ENCODE results near the gene NOTUM. TPM values are rescaled to one million over a fixed set of nuclear protein-coding genes. Genes with fewer than 3 reads are reported as not detected.

Gene NOTUM
- polyA plus RNA-seq, 2 of the 4 experiments (the other 2 are of a cell fraction): 0.06 to 0.92 TPM

- peaks cover 21% of the 10 kb centered on the region for H3K4me1 ChIP-seq
- H3K27ac ChIP-seq: no peak overlapping the region
- CTCF ChIA-PET: interaction anchor here (0.7 to 12.8 kb wide), 5 partner anchors 13 to 106 kb away, joined by 4 to 99 read pairs (median 5); partner anchors contain the start of genes DCXR and NOTUM
- POLR2A ChIA-PET: no interaction called here
- no peak overlapping the region for H3K4me2 ChIP-seq
- H3K9me3 ChIP-seq: no peaks in the 10 kb centered on the region
- H3K4me3 ChIP-seq: no peak overlapping the region
- DNase-seq (ENCODE audit: low read depth in 1 of 2, low spot score in 1 of 2) (no peak), ATAC-seq (no peak), FAIRE-seq (no peak)
- WGBS (ENCODE audit: missing lambda C conversion rate): 64% methylated on average over 12 of the region's 15 CpGs
- TF ChIP-seq JUN (IDR thresholded peaks at IDR 0.05) (peak in 1 of 2 experiments; percentile 28; a peak in 1 of 5 replicates), POLR2A (IDR thresholded peaks at IDR 0.05; ENCODE audit: low read length) (0 out of 2 replicates have a peak, but pooled peaks have one; percentile 8), HDAC2 (IDR thresholded peaks at IDR 0.05) (no peak), PBX3 (IDR thresholded peaks at IDR 0.05) (peak; percentile 61; the same call in 1 of the 2 replicates)
These were observed 29.2 kb downstream of the NOTUM start for GRCh38 chr17:81931557-81932332.

GRCh38 chr17:81931189-81931556, 29.8 kb downstream of the NOTUM start:
- DNase-seq (ENCODE audit: low read depth in 1 of 2, low spot score in 1 of 2): no peak
- ChIA-PET CTCF (interaction anchor here (1.3 to 12.8 kb wide), 5 partner anchors 23 to 106 kb away, joined by 4 to 99 read pairs (median 5); partner anchors contain the start of genes DCXR and NOTUM), POLR2A (no interaction called here)
- no peak overlapping the region for H3K4me2 ChIP-seq
- H3K4me1 ChIP-seq: peaks cover 17% of the 10 kb centered on the region
- 87% methylated on average over 13 of the region's 13 CpGs for WGBS (ENCODE audit: missing lambda C conversion rate)
- H3K9me3 ChIP-seq: no peaks in the 10 kb centered on the region
- no peak for ATAC-seq
- H3K27ac ChIP-seq: no peak overlapping the region
- no peak overlapping the region for H3K4me3 ChIP-seq
- no peak for FAIRE-seq
- no peak for TF ChIP-seq ZFP36 (IDR thresholded peaks at IDR 0.05; ENCODE audit: borderline replicate concordance, partially characterized antibody)
- no peak for TF ChIP-seq FOSB (CRISPR knock-in tag; IDR thresholded peaks at IDR 0.05)

- WGBS (ENCODE audit: missing lambda C conversion rate): 91% methylated on average over 18 of the region's 20 CpGs
- DNase-seq (ENCODE audit: low read depth in 1 of 2, low spot score in 1 of 2) (no peak), ATAC-seq (no peak), FAIRE-seq (no peak)
- POLR2A ChIA-PET: no interaction called here
- H3K9me3 ChIP-seq: no peaks in the 10 kb centered on the region
- H3K4me2 ChIP-seq: no peak overlapping the region
- no peak overlapping the region for H3K27ac ChIP-seq
- peaks cover 17% of the 10 kb centered on the region for H3K4me1 ChIP-seq
- TF ChIP-seq REST (IDR thresholded peaks at IDR 0.05) (peak; percentile 88), JUN (IDR thresholded peaks at IDR 0.05) (no peak)
- H3K4me3 ChIP-seq: no peak overlapping the region
- CTCF ChIA-PET: interaction anchor here (1.0 to 12.8 kb wide), 10 partner anchors 9 to 196 kb away, joined by 4 to 99 read pairs (median 5); partner anchors contain the start of genes DCXR and NOTUM
These were observed 30.6 kb downstream of the NOTUM start for GRCh38 chr17:81930142-81931125.

- no peak for ATAC-seq
- H3K9me3 ChIP-seq: no peaks in the 10 kb centered on the region
- H3K4me2 ChIP-seq: peak overlapping the region; percentile 83
- 91% methylated on average over 28 of the region's 31 CpGs for WGBS (ENCODE audit: missing lambda C conversion rate)
- DNase-seq (ENCODE audit: low read depth in 1 of 2, low spot score in 1 of 2): no peak
- H3K27ac ChIP-seq: peak overlapping the region in 1 of 2 experiments; percentile 98; a peak in 4 of 6 replicates
- POLR2A ChIA-PET: no interaction called here
- CTCF ChIA-PET: interaction anchor here (1.0 to 12.8 kb wide), 14 partner anchors 8 to 195 kb away, joined by 4 to 99 read pairs (median 10); partner anchors contain the start of genes CENPX, NOTUM, PCYT2 and PYCR1
- no peak for FAIRE-seq
- peak overlapping the region; percentile 90 for H3K4me3 ChIP-seq
- 0 out of 2 replicates have a peak, but pooled peaks have one; percentile 7 for TF ChIP-seq POLR2A (IDR thresholded peaks at IDR 0.05; ENCODE audit: low read length)
- no peak for TF ChIP-seq RNF2 (IDR thresholded peaks at IDR 0.05; ENCODE audit: borderline replicate concordance, low read depth)
- H3K4me1 ChIP-seq: peaks cover 26% of the 10 kb centered on the region
These were observed 31.5 kb downstream of the NOTUM start for GRCh38 chr17:81929253-81930141.
